Fibroblast of mammary gland (primary cell): ENCODE results near the gene HIF1AN.

ENCODE experiments used
- DNase-seq: peaks from one replicate; pipeline ENCODE4 v3.0.0-alpha.2; 2010; ENCODE audit warnings: low read depth
- H3K4me3 ChIP-seq: 2 replicates; pipeline ENCODE4 v1.5.1; 2011; ENCODE audit warnings: low read depth, mild to moderate bottlenecking, low read length, moderate library complexity; ENCODE audit not compliant: control insufficient read depth
- TF ChIP-seq, protein P1 (sequence below): conservative IDR thresholded peaks from 2 replicates; pipeline ENCODE4 v1.5.1; 2011; ENCODE audit warnings: low read depth, low read length, inconsistent platforms; ENCODE audit not compliant: control insufficient read depth, insufficient read depth

The HIF1AN gene

DNA sequence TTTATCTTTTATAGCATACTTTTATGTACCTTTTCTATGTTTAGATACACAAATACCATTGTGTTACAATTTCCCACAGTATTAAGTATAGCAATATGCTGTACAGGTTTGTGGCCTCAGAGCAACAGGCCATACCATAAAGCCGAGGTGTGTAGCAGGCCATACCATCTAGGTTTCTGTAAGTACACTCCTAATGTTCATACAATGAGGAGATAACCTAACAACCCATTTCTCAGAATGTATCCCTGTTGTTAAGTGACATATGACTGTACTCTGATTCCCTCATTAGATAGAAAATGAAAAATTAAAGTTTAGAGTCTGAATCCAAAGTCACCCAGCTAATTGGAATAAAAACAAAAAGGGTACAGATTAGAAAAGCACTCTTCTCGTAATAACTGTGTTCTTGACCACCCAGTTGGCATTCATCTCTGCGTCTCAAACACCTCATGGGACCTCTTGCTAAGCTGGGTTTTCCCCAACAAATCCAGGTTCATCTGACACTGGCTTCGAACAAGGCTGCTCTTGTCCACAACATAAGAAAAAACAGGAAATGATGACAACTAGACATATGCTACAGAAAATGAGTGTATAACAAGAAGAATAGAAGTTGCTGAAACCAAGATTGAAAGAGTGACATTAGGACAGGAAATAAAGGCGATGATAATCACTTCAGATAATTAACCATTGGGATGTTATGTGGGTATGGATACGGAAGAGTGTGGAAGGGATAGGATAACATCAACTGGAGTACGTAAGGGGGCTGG, 7.4 kb upstream of the HIF1AN start:
- TF ChIP-seq, protein P1, sequence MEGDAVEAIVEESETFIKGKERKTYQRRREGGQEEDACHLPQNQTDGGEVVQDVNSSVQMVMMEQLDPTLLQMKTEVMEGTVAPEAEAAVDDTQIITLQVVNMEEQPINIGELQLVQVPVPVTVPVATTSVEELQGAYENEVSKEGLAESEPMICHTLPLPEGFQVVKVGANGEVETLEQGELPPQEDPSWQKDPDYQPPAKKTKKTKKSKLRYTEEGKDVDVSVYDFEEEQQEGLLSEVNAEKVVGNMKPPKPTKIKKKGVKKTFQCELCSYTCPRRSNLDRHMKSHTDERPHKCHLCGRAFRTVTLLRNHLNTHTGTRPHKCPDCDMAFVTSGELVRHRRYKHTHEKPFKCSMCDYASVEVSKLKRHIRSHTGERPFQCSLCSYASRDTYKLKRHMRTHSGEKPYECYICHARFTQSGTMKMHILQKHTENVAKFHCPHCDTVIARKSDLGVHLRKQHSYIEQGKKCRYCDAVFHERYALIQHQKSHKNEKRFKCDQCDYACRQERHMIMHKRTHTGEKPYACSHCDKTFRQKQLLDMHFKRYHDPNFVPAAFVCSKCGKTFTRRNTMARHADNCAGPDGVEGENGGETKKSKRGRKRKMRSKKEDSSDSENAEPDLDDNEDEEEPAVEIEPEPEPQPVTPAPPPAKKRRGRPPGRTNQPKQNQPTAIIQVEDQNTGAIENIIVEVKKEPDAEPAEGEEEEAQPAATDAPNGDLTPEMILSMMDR, result no peak
- no peak for DNase-seq
- peak overlapping the region; percentile 98 for H3K4me3 ChIP-seq

DNA sequence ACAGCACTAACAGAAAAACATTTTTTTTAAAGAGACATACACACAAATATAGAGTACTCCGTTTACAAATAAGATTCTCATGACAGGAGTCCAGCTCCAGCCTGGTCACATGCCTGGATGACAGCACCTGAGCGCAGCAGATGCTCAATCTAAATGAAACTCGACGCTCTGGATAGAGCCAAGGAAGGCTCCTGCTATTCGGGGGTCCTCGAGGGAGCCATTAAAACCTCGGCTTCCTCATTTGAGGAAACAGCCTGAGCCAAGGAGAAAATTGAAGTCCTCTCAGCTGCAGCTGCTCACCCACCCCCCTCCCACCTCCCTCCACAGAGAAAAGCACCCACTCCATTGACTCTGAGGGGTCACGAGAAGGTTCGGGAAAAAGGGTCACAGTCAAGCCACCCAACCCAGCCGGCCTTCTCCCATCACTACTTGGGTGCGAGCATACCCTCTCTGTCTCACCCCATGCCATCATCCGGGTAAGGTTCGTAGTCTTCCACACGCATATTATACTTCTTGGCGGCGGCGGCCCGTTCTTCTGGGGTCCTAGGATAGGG, 6.7 kb upstream of the HIF1AN start:
- peak; percentile 29 for DNase-seq
- TF ChIP-seq, protein P1, result no peak
- H3K4me3 ChIP-seq, result peak overlapping the region; percentile 98

DNA sequence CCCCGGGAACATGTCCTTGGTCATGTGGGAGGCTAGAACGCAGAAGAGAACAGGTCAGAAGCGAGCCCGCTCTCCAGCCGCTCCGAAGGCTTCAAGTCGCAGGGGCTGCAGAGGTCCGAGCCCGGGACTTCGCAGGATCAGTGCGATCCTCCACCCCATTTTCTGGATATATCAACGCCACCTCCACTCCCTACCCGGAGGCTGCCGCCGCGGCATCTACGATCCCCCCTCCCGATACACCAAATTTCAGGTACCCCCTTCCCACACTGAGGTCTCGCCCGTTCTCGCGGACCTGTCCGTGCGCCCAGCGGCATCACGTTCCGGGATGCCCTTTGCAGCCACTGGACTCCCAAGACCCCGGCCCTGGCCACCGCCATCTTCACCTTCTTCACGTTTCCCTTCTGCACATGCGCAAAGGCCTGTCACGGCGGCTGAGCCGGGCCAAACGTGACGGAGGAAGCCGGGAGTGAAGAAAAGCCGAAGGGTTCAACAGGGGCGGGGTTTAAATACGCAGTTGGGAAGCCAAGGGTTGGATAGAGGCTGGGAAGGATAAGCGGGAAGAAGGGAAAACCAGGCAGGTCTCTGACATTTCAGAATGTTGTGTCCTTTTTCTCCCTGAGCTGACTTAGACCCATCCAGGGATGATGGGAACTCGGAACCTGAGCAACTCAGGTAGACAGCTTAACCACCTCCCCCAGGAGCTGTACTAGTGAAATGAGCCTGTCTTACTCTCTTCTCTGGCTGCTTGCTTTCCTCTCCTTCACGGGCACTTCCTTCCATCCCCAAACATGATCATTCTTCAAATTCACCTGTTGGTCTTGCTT, 6.1 kb upstream of the HIF1AN start, which contains the start of gene NDUFB8:
TSS of gene NDUFB8 (minus strand) at position 397 of the 824 bp plus-strand sequence. CDS start at position 377, 20 bp downstream.
- TF ChIP-seq, protein P1, result no peak
- peak within 1 kb of the TSS; percentile 98 for H3K4me3 ChIP-seq
- DNase-seq, result peak; percentile 77

DNA sequence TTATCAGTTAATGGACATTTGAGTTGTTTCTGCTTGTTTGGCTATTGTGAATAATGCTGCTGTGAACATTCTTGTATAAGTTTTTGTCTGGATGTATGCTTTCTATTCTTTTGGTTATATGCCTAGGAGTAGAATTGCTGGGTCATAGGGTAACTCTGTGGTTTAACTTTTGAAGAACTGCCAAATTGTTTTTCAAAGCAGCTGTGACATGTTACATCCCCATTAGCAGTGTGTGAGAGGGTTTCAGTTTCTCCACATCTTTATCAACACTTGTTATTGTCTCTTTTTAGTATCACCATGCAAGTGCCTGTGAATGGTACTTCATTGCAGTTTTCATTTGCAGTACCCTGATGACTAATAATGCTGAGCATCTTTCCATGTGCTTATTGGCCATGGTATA, 4.0 kb upstream of the HIF1AN start:
- no peak overlapping the region for H3K4me3 ChIP-seq
- no peak for DNase-seq
- TF ChIP-seq, protein P1, result no peak

DNA sequence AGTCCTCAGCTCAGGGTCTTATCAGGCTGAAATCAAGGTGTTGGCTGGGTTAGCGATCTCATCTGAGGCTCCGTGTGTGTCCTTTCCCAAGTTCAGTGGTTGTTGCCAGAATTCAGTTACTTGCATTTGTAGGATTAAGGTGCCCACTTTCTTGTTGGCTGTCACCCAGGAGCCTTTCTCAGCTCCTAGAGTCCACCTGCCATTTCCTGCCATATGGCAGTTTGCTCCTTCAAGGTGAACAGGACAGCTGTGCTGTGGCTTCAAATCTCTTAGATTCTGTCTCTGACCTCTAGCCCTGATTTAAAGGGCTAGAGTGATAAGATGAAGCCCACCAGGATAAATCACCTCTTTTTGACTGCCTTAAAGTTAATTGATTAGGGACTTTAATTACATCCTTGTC, 1.0 kb upstream of the HIF1AN start:
- no peak for DNase-seq
- TF ChIP-seq, protein P1, result no peak

DNA sequence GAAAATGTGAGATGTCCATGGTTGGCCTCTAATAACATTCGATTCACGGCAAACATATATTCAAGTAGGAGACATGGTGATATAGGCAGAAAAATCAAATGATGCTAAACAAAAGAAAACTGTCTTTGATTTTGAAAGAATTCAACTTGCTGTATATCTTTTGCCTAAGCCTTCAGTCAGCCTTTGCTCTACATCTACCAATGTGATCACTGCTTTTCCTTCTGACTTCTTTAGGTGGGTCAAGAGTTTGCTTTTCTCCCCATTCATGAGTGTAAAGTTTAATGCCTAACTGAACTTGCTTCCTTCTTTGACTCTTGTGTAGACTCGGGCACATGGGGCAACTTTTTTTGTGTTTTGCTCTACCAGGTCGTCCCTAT, 417 bp upstream of the HIF1AN start:
- peak overlapping the region; percentile 82 for H3K4me3 ChIP-seq
- TF ChIP-seq, protein P1, result no peak

More for the DNA sequence above, 1.0 kb upstream of the HIF1AN start:
- H3K4me3 ChIP-seq, result no peak overlapping the region

More for the DNA sequence above, 417 bp upstream of the HIF1AN start:
- DNase-seq, result no peak
